Breast epithelium (tissue), 3 donors: Measurements from ENCODE around the gene CDK5RAP2.
"Not testable (repeated sequence)": the region's sequence is repeated elsewhere in the genome, so short reads cannot be mapped to it uniquely, and the experiment has no call there.

Source experiments
- CTCF ChIP-seq, 3 donors: fragments of 450-650 bp; IDR thresholded peaks; one replicate each; pipeline ENCODE4 v1.5.1; 2016 to 2017; ENCODE audit warnings: antibody characterized with exemption in 3 of 3, mild to moderate bottlenecking in 3 of 3, moderate library complexity in 3 of 3
- POLR2AphosphoS5 ChIP-seq, 3 donors: sonication (generic); formaldehyde crosslinking; IDR thresholded peaks; one replicate each; pipeline ENCODE4 v1.6.1; 2017; ENCODE audit warnings: antibody characterized with exemption in 3 of 3

- TF ChIP-seq POLR2AphosphoS5, CTCF (IDR thresholded peaks at IDR 0.05): not testable (repeated sequence)
Observed at GRCh38 chr9:120552210-120552704, 27.7 kb downstream of the CDK5RAP2 start.
